GM12878 (cell line): Measurements from ENCODE around the gene C1QTNF5. TPM values are rescaled to one million over a fixed set of nuclear protein-coding genes. Genes with fewer than 3 reads are reported as not detected.

Experiments
- BHLHE40 ChIP-seq, 2 experiments: fragments of 450-650 bp in 1 of 2; IDR thresholded peaks; 2 replicates each; pipeline ENCODE4 v1.6.1; 2011 to 2017; ENCODE audit warnings: low read depth in 2 of 2, borderline replicate concordance in 1 of 2, improper control_type of control experiment in 1 of 2, low read length in 1 of 2, mild to moderate bottlenecking in 1 of 2
- CTCF ChIP-seq, 3 experiments: IDR thresholded peaks in 2 of 3; conservative IDR thresholded peaks in 1 of 3; 2 replicates each; pipeline ENCODE4 v1.5.1; 2011; ENCODE audit warnings: low read depth in 3 of 3, low read length in 3 of 3, mild to moderate bottlenecking in 3 of 3, control low read depth in 2 of 3, moderate library complexity in 2 of 3, inconsistent platforms in 1 of 3, mixed read lengths in 1 of 3; ENCODE audit not compliant: control insufficient read depth in 2 of 3, insufficient read depth in 1 of 3; ENCODE audit errors: extremely low read depth in 1 of 3
- EED ChIP-seq: sonication (generic); IDR thresholded peaks from 2 replicates; pipeline ENCODE4 v1.6.1; 2016; ENCODE audit warnings: antibody characterized with exemption, low read depth
- ESRRA ChIP-seq: IDR thresholded peaks from 2 replicates; pipeline ENCODE4 v1.6.1; 2012; ENCODE audit warnings: mild to moderate bottlenecking, low read length, improper control_type of control experiment
- ETV6 ChIP-seq, 2 experiments: fragments of 450-650 bp in 1 of 2; IDR thresholded peaks in 1 of 2; conservative IDR thresholded peaks in 1 of 2; 2 replicates each; pipeline ENCODE4 v1.6.1; 2014; ENCODE audit warnings: antibody characterized with exemption in 1 of 2, borderline replicate concordance in 1 of 2, low read depth in 1 of 2, mild to moderate bottlenecking in 1 of 2, moderate library complexity in 1 of 2
- FOXM1 ChIP-seq: IDR thresholded peaks from 2 replicates; pipeline ENCODE4 v1.6.1; 2012; ENCODE audit warnings: low read depth, mild to moderate bottlenecking, inconsistent platforms, low read length, moderate library complexity
- HDGF ChIP-seq: fragments of 450-650 bp; IDR thresholded peaks from 2 replicates; pipeline ENCODE4 v1.6.1; 2016; ENCODE audit warnings: antibody characterized with exemption
- RAD21 ChIP-seq: IDR thresholded peaks from 2 replicates; pipeline ENCODE4 v1.6.1; 2011; ENCODE audit warnings: mild to moderate bottlenecking, low read depth, low read length, moderate library complexity; ENCODE audit not compliant: insufficient read depth
- RB1 ChIP-seq: fragments of 450-650 bp; formaldehyde crosslinking; IDR thresholded peaks from 2 replicates; pipeline ENCODE4 v1.6.1; 2017; ENCODE audit warnings: mild to moderate bottlenecking, borderline replicate concordance
- RELB ChIP-seq: fragments of 450-650 bp; IDR thresholded peaks from 2 replicates; pipeline ENCODE4 v1.6.1; 2017; ENCODE audit warnings: low read depth, mild to moderate bottlenecking, moderate library complexity
- YY1 ChIP-seq: IDR thresholded peaks from 2 replicates; pipeline ENCODE4 v1.6.1; 2011; ENCODE audit warnings: low read depth, mild to moderate bottlenecking, low read length
- ZNF384 ChIP-seq: IDR thresholded peaks from 2 replicates; pipeline ENCODE4 v1.6.1; 2012; ENCODE audit warnings: low read depth, mild to moderate bottlenecking, low read length, improper control_type of control experiment, borderline replicate concordance
- polyA plus RNA-seq, 11 experiments: library from polyadenylated mRNA; depleted of rRNA in 4 of 11; unstranded in 6 of 11; stranded (reverse) in 5 of 11; fragments of >200 nt; fragmentation: Nextera tagmentation in 4 of 11; fragmentation: Illumina TruSeq in 1 of 11; extraction: Ambion mirVana in 4 of 11; extraction: Trizol in 1 of 11; gene quantifications; 1 replicate in 1 of 11; 2 replicates in 10 of 11; pipeline versions ENCODE4 v1.2.1 to v1.2.3, GENCODE V29; 2011 to 2016; ENCODE audit warnings: inconsistent platforms in 2 of 11, missing spikeins in 2 of 11, low read depth in 1 of 11
- total RNA-seq, 4 experiments: library from RNA; depleted of rRNA in 3 of 4; stranded (reverse); fragments of >200 nt in 3 of 4; fragmentation: Illumina TruSeq in 1 of 4; extraction: Trizol in 1 of 4; gene quantifications; 2 replicates each; pipeline versions ENCODE4 v1.2.1 to v1.2.3, GENCODE V29; 2013 to 2021

C1QTNF5 gene
- total and polyA plus RNA-seq, 10 of the 15 experiments (the other 5 are each of a cell fraction or from before 2014, with no cell fraction given), result not detected

GRCh38 chr11:119356349-119357031 lies 15.8 kb upstream of the C1QTNF5 start (continued):
- peak; percentile 78 to 94 (median 90) for TF ChIP-seq CTCF (IDR thresholded peaks at IDR 0.05 in 2 of 3, conservative IDR thresholded peaks at IDR 0.05 in 1 of 3; ENCODE audit: control insufficient read depth in 2 of 3, extremely low read depth in 1 of 3, insufficient read depth in 1 of 3, low read depth in 3 of 3, low read length in 3 of 3)
- TF ChIP-seq RB1, result peak; percentile 89; the same call in 1 of the 2 replicates
- TF ChIP-seq RAD21, result peak; percentile 72
- peak; percentile 41 for TF ChIP-seq YY1
- TF ChIP-seq EED, result no peak
- TF ChIP-seq ETV6 (conservative IDR thresholded peaks at IDR 0.05 in 1 of 2, IDR thresholded peaks at IDR 0.05 in 1 of 2; ENCODE audit: borderline replicate concordance in 1 of 2, low read depth in 1 of 2), result no peak
- peak; percentile 43; the same call in 1 of the 2 replicates for TF ChIP-seq RELB
- peak in 1 of 2 experiments; percentile 35; a peak in 1 of 4 replicates for TF ChIP-seq BHLHE40 (IDR thresholded peaks at IDR 0.05; ENCODE audit: borderline replicate concordance in 1 of 2, low read depth in 2 of 2, low read length in 1 of 2)
- 0 out of 2 replicates have a peak, but pooled peaks have one; percentile 39 for TF ChIP-seq HDGF
- no peak for TF ChIP-seq ZNF384
- no peak for TF ChIP-seq FOXM1
- TF ChIP-seq ESRRA, result no peak
- TF ChIP-seq, all 136 proteins: peak for 16
